ENCODE results near the gene HPGD. TPM values are rescaled to one million over a fixed set of nuclear protein-coding genes. Genes with fewer than 3 reads are reported as not detected.
"Not testable (repeated sequence)": the region's sequence is repeated elsewhere in the genome, so short reads cannot be mapped to it uniquely, and the experiment has no call there.

The HPGD gene
- total and polyA plus RNA-seq, 5 experiments from 2014 or later: 6.8 to 16.1 (median 10.6) TPM

DNA sequence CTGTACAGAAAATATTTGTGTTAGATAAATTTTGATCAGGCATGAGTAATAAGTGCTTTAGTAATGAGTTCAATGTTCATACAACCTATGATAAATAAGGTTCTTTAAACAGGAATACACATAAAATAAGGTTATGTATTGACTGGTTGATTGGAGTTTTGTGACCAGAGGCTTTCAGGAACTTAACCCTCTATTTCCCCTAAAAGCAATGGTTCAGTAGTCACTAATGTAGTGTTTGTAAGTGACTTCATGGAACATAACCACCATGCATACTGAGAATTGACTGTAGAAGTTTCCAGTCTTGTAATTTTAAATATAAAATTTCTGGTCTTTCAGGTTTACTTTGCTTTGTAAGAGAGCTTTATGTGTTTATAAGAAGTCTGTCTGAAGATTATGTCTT is 28.1 kb downstream of the HPGD start:
- ATAC-seq: no peak
- Mint-ChIP-seq H3K36me3 (peaks cover 0 to 7% (median 0%) of the 10 kb centered on the region in 3 donors), H3K4me1 (peaks cover 3 to 28% (median 12%) of the 10 kb centered on the region in 4 donors), H3K27me3 (no peaks in the 10 kb centered on the region), H3K9me3 (no peaks in the 10 kb centered on the region), H3K4me3 (no peak overlapping the region), H3K27ac (no peak overlapping the region)
- POLR2A ChIA-PET: no interaction called here
- DNase-seq: no peak

DNA sequence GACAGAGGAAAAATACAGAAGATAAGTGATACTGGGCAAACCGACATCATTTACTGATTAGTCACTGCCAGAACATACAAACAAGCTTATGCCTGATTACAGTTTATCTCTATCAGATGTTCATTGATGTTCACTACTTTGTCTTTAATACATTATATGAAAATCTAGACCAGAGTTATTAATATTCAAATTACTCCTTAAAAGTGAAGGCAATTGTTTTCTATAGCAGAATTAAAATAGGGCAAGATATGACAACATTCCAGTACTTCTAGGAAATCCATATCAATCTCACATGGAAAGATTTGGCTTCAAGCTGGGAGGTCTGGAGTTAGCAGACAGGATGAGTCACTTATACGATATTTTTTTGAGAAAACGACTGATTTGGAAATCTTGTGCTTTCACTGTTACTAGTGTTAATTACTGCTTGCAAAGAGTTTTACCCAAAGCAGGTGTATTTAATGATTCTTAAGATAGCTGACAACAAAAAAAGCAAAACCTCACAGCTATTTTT is 31.8 kb downstream of the HPGD start:
- H3K4me3 Mint-ChIP-seq: no peak overlapping the region
- H3K27me3 Mint-ChIP-seq: no peaks in the 10 kb centered on the region
- H3K27ac Mint-ChIP-seq: no peak overlapping the region
- H3K4me1 Mint-ChIP-seq: peaks cover 0 to 5% (median 1%) of the 10 kb centered on the region in 4 donors
- no peaks in the 10 kb centered on the region for H3K9me3 Mint-ChIP-seq
- ATAC-seq: no peak
- POLR2A ChIA-PET: no interaction called here
- no peak for DNase-seq
- H3K36me3 Mint-ChIP-seq: peaks cover 0 to 7% (median 0%) of the 10 kb centered on the region in 3 donors

DNA sequence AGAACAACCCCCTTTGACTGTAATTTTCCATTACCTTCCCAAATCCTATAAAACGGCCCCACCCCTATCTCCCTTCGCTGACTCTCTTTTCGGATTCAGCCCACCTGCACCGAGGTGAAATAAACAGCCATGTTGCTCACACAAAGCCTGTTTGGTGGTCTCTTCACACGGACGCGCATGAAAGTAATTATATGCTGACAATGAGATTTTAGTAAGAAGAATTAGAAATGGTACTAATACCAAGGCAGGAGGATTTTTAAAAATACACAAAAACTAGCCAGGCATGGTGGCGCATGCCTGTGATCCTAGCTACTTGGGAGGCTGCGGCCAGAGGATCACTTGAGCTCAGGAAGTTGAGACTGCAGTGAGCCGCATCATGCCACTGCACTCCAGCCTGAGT is 33.9 kb downstream of the HPGD start:
- H3K4me3 Mint-ChIP-seq, H3K27me3 Mint-ChIP-seq, H3K4me1 Mint-ChIP-seq, POLR2A ChIA-PET, DNase-seq, ATAC-seq, H3K9me3 Mint-ChIP-seq, H3K36me3 Mint-ChIP-seq, H3K27ac Mint-ChIP-seq: not testable (repeated sequence)

DNA sequence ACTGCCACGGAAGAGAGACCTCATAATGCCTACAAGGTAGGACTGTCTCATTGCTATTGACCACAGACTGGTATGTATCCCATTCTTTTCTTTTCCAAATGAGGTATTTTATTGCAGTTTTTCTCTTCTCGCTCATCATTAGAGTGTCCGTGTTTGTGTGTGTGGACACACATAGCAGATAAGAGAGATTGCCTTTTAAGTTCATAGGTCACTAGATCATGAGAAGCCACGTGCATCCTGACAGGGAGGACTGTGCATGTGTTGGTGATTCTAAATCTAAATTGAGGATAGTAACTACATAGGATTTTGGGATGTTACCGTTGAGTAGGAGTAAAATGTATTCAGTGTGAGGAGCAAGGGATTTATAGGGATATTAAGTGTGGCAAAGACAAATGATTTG is 37.3 kb downstream of the HPGD start:
- ATAC-seq (no peak), DNase-seq (no peak)
- H3K36me3 Mint-ChIP-seq: no peaks in the 10 kb centered on the region
- no peaks in the 10 kb centered on the region for H3K27me3 Mint-ChIP-seq
- peaks cover 0 to 2% (median 0%) of the 10 kb centered on the region in 9 donors for H3K9me3 Mint-ChIP-seq
- peaks cover 0 to 3% (median 0%) of the 10 kb centered on the region in 4 donors for H3K4me1 Mint-ChIP-seq
- no peak overlapping the region for H3K27ac Mint-ChIP-seq
- POLR2A ChIA-PET: no interaction called here
- H3K4me3 Mint-ChIP-seq: no peak overlapping the region

DNA sequence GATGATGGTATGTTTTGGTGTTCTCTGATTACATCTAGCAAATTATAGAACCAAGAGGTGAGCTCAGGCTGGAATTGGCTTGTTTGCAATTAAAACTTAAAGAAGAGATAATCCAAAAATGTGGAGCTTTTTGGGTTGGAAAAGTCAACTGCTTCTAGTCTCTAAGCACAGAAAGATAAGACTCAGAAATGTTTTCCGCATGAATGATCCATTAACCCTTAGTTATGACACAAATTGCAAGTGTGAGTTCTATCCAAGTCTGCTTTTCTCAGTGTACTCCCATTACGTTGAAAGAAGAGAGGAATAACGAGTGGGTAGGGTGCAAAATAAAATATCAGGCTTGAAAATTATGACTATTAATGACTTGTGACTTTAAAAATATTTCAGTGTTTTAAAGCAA is 38.5 kb downstream of the HPGD start:
- peaks cover 0 to 3% (median 0%) of the 10 kb centered on the region in 4 donors for H3K4me1 Mint-ChIP-seq
- no peak for ATAC-seq
- DNase-seq: no peak
- H3K9me3 Mint-ChIP-seq: peaks cover 0 to 3% (median 0%) of the 10 kb centered on the region in 9 donors
- POLR2A ChIA-PET: no interaction called here
- no peak overlapping the region for H3K27ac Mint-ChIP-seq
- H3K4me3 Mint-ChIP-seq: no peak overlapping the region
- no peaks in the 10 kb centered on the region for H3K27me3 Mint-ChIP-seq
- no peaks in the 10 kb centered on the region for H3K36me3 Mint-ChIP-seq

DNA sequence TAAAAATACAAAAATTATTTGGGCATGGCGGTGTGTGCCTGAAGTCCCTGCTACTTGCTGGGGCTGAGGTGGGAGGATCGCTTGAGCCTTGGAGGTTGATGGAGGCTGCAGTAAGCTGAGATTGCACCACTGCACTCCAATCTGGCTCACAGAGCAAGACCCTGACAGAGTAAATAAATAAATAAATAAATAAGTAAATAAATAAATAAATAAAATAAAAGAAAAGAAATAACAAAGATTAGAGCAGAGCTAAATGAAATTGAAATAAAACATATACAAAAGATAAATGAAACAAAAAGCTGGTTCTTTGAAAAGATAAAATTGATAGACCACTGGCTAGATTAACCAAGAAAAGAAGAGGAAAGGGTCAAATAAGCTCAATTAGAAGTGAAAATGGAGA is 43.1 kb downstream of the HPGD start:
- Mint-ChIP-seq H3K4me1 (no peaks in the 10 kb centered on the region), H3K9me3 (peaks cover 0 to 6% (median 0%) of the 10 kb centered on the region in 9 donors), H3K36me3 (peaks cover 0 to 3% (median 0%) of the 10 kb centered on the region in 3 donors), H3K4me3 (no peak overlapping the region), H3K27me3 (no peaks in the 10 kb centered on the region), H3K27ac (no peak overlapping the region)
- DNase-seq (no peak), ATAC-seq (no peak)
- POLR2A ChIA-PET: no interaction called here

DNA sequence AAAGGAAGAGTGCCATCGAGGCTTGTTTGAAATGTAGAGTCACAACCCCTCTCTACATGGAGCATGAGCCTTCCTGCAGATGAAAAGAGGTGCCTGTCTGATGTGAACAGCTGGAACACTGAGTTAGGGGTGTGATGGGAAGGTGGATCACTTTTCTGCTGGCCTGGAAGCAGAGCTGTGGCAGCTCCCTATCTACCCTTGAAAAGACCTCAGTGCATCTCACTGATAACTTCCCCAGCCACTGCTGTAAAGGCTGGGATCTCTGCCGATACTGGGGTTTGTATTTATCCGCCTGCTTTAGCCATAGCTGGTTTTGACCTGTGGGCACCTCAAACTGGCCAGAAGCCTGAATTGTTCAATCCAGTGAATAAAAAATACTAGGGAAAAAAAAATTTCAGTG is 46.8 kb downstream of the HPGD start:
- DNase-seq (no peak), ATAC-seq (no peak)
- POLR2A ChIA-PET: no interaction called here
- Mint-ChIP-seq H3K4me3 (no peak overlapping the region), H3K4me1 (no peaks in the 10 kb centered on the region), H3K27ac (peak overlapping the region in 1 of 10 donors; percentile 49), H3K9me3 (peaks cover 0 to 6% (median 0%) of the 10 kb centered on the region in 9 donors), H3K27me3 (peaks cover 0 to 1% (median 0%) of the 10 kb centered on the region in 5 donors), H3K36me3 (peaks cover 0 to 3% (median 0%) of the 10 kb centered on the region in 3 donors)

DNA sequence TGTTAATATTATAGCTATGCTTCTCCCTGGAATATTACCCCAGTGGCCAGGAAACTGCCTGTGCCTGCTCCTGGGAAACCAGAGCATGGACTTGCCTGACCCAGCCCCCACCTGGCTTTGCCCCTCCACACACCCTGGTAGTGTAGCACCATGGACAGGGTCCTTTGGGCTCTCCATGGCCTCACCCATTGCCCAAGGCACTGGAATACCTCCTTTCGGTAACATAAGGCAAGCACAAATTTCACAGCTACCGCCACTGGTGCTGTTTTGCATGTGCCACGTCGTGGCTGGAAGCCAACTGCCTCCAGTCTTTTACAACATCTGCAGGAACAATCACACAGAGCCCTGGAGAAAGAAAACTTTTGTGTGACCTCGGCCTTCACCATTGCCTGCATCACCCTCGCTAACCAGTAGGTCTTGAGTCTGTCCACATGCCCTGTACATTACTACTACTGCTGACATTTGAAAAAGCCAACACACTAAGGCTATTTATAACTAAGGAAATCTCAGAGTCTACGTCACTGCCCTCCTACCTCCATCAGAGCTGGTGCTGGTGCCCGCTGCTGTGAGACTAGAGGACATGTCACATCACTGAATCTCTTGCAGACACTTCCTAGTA is 47.7 kb downstream of the HPGD start:
- ATAC-seq (no peak), DNase-seq (no peak)
- peaks cover 0 to 3% (median 0%) of the 10 kb centered on the region in 3 donors for H3K36me3 Mint-ChIP-seq
- H3K27ac Mint-ChIP-seq: no peak overlapping the region
- H3K27me3 Mint-ChIP-seq: peaks cover 0 to 1% (median 0%) of the 10 kb centered on the region in 5 donors
- H3K4me3 Mint-ChIP-seq: no peak overlapping the region
- POLR2A ChIA-PET: no interaction called here
- peaks cover 0 to 4% (median 0%) of the 10 kb centered on the region in 9 donors for H3K9me3 Mint-ChIP-seq
- no peaks in the 10 kb centered on the region for H3K4me1 Mint-ChIP-seq

DNA sequence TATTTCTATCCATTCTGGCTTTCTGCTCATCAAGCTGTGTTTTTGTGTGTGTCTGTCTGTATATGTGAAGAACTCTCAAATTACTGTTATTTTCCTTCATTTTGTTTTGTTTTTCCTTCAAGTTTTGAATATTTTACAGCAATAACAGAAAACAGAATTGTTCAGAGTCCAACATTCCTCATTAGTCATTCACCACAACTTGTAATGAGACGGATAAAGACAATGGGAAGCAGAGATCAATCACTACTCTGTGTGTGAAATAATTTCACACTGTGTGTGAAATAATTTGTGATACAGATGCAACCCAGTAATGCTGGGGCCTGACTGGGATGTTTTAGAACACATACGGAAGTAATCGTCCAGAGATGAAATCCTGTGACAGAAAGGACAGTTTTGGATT is 55.2 kb downstream of the HPGD start:
- POLR2A ChIA-PET: no interaction called here
- H3K4me1 Mint-ChIP-seq: no peaks in the 10 kb centered on the region
- H3K4me3 Mint-ChIP-seq: no peak overlapping the region
- H3K27ac Mint-ChIP-seq: no peak overlapping the region
- no peak for DNase-seq
- no peak for ATAC-seq
- H3K9me3 Mint-ChIP-seq: peaks cover 0 to 8% (median 3%) of the 10 kb centered on the region in 9 donors
- H3K36me3 Mint-ChIP-seq: peaks cover 0 to 2% (median 0%) of the 10 kb centered on the region in 3 donors
- H3K27me3 Mint-ChIP-seq: peaks cover 0 to 1% (median 0%) of the 10 kb centered on the region in 5 donors

DNA sequence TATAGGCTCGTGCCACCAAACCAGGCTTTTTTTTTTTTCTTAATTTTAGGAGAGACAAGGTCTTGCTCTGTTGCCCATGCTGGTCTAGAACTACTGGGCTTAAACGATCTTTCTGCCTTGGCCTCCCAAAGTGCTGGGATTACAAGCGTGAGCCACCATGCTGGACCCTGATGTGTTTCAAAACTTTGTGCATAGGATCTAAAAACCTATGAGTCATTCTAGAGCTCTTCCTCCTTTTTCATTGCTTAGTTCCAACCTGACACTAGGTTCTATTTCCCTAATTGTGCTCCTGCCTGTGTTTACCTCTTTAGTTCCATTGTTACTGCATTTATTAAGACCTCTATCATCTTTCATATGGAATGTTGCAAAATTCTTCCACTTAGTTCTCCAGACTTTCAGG is 57.3 kb downstream of the HPGD start:
- POLR2A ChIA-PET: no interaction called here
- Mint-ChIP-seq H3K4me1 (no peaks in the 10 kb centered on the region), H3K27ac (no peak overlapping the region), H3K9me3 (peaks cover 0 to 8% (median 3%) of the 10 kb centered on the region in 9 donors), H3K36me3 (peaks cover 0 to 2% (median 0%) of the 10 kb centered on the region in 3 donors), H3K4me3 (no peak overlapping the region), H3K27me3 (peaks cover 0 to under 1% (median 0%) of the 10 kb centered on the region in 5 donors)
- no peak for ATAC-seq
- no peak for DNase-seq

DNA sequence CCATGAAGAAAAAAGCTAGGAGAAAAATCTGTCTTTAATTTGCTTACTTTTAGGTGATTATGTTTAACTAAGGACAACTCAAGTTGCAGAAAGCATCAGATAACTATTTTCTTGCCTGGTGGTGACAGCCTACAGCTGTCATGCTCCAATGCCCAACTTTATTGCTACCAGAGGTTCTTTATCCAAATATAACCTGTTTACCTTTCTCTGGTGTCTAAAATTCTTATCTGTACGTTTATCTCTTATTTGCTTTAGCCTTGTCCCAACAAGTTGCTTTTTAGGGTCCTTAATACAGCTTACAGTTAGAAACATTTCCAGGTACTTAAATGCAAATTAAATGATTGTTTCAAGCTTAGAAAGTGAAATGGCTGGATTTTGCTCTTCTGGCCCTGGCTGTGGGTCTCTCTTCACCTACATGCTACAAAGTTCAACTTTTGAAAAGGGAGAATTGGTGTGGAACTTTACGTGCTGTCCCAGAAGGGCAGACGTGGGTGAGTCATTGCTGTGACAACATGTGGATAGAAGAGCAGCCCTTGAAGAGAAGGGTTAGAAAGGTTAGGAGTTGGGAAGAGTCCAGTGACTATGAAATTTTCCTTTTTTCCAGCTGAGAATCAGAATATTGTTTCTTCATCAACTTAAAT is 60.7 kb downstream of the HPGD start:
- H3K4me1 Mint-ChIP-seq: no peaks in the 10 kb centered on the region
- peaks cover 0 to 8% (median 3%) of the 10 kb centered on the region in 9 donors for H3K9me3 Mint-ChIP-seq
- ATAC-seq (no peak), DNase-seq (no peak)
- no peak overlapping the region for H3K27ac Mint-ChIP-seq
- peaks cover 0 to 2% (median 0%) of the 10 kb centered on the region in 3 donors for H3K36me3 Mint-ChIP-seq
- peaks cover 0 to 6% (median 2%) of the 10 kb centered on the region in 5 donors for H3K27me3 Mint-ChIP-seq
- H3K4me3 Mint-ChIP-seq: no peak overlapping the region
- POLR2A ChIA-PET: no interaction called here

DNA sequence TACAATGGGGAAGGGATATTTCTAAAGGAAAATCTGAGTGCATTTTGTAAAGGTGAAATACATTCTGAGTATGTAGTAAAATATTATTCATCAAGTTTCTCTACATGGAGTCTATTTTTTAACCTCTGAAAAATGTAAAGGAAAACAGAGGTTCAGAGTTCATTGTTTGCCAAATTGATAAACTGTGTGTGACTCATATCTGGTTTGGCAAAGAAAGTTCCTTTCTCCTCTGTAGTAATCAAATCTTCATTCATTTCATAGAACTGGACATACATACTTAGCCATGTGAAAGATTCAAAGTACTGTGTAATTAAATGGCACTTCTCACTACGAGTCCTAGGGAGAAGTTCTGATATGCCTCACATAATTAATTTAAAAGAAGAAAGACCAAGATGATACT is 61.6 kb downstream of the HPGD start:
- DNase-seq: no peak
- POLR2A ChIA-PET: no interaction called here
- H3K36me3 Mint-ChIP-seq: peaks cover 0 to 2% (median 0%) of the 10 kb centered on the region in 3 donors
- no peak overlapping the region for H3K4me3 Mint-ChIP-seq
- H3K9me3 Mint-ChIP-seq: peaks cover 0 to 8% (median 3%) of the 10 kb centered on the region in 9 donors
- H3K4me1 Mint-ChIP-seq: no peaks in the 10 kb centered on the region
- no peak overlapping the region for H3K27ac Mint-ChIP-seq
- peaks cover 0 to 6% (median 3%) of the 10 kb centered on the region in 5 donors for H3K27me3 Mint-ChIP-seq
- ATAC-seq: no peak

DNA sequence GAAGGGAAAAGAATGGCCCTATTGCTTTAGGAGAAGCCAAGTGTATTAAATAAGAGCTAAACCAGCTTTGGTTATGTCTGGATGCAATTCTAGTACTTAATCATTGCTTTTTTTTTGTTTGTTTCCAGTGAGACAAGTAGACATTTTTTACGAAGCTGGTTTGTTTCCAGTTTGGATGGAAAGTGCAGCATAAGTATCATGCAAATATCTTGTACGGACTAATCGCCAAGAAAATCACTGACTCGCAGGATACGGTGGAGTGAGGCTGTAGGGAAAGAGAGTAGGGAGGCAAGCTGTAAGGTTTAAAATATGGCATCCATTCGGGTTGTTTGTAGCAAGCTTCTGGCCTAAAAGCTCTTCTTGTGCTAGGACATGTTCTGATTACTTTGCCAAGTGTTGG is 64.8 kb downstream of the HPGD start:
- H3K36me3 Mint-ChIP-seq: no peaks in the 10 kb centered on the region
- H3K4me3 Mint-ChIP-seq: no peak overlapping the region
- no peak overlapping the region for H3K27ac Mint-ChIP-seq
- DNase-seq: no peak
- peaks cover 0 to 6% (median 3%) of the 10 kb centered on the region in 5 donors for H3K27me3 Mint-ChIP-seq
- ATAC-seq: no peak
- POLR2A ChIA-PET: no interaction called here
- no peaks in the 10 kb centered on the region for H3K4me1 Mint-ChIP-seq
- H3K9me3 Mint-ChIP-seq: no peaks in the 10 kb centered on the region
